HG03060 (cell line): Measurements from ENCODE around the gene FHIT.

Source experiments
- ATAC-seq: cut with Tn5 transposase; IDR thresholded peaks from one replicate; pipeline ENCODE4 v1.9.1; 2021; ENCODE audit warnings: low read depth, moderate number of reproducible peaks; ENCODE audit not compliant: unreplicated experiment

The FHIT gene

GRCh38 chr3:60884005-60884404, 367.2 kb downstream of the FHIT start:
- no peak for ATAC-seq

GRCh38 chr3:60877188-60877587, 374.1 kb downstream of the FHIT start:
- ATAC-seq: no peak

- no peak for ATAC-seq
These were observed 380.9 kb downstream of the FHIT start for GRCh38 chr3:60870396-60870795.

GRCh38 chr3:60867200-60867599, 384.1 kb downstream of the FHIT start:
- no peak for ATAC-seq

GRCh38 chr3:60856257-60857046, 394.8 kb downstream of the FHIT start:
- no peak for ATAC-seq

- no peak for ATAC-seq
These were observed 396.0 kb downstream of the FHIT start for GRCh38 chr3:60855250-60855649.

DNA sequence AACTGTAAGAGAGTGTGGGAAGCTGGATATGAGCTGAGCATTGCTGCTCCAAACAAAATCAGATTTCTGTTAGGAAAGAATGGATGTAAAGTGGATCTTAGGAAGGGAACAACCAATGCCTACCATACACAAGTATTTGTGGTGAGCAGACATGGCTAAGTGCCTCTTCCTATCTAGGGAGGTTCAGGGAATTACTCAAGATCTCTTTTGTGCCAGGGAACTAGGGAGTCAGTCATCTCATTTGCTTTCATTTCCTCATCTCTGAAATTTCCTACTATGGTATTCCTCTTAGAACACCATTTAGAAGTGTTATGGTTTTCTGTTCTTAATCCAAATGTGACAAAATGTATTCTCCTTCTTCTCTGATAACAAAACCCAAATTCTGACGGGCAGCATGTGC, 396.5 kb downstream of the FHIT start:
- no peak for ATAC-seq

DNA sequence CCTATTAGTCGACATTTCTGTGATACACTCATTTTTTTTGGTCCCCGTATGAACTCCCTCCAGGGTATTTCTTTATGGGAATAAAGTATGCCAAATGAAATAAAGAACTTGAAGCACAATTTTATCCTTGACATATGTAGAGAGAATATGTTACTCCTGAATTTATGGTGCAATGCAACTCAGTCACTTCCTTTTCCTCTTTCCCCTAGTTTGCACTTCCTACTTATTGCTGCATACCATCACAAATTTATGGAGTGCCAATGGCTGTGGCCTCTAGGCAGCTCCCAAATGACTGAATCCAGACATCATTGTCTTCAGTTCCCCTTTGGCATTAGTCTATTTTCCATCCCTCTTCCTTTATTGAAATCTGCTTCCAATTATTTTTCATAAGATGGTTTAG, 403.5 kb downstream of the FHIT start:
- ATAC-seq: no peak

GRCh38 chr3:60844256-60844655, 407.0 kb downstream of the FHIT start:
- no peak for ATAC-seq

GRCh38 chr3:60841355-60841754, 409.9 kb downstream of the FHIT start:
- ATAC-seq: no peak

DNA sequence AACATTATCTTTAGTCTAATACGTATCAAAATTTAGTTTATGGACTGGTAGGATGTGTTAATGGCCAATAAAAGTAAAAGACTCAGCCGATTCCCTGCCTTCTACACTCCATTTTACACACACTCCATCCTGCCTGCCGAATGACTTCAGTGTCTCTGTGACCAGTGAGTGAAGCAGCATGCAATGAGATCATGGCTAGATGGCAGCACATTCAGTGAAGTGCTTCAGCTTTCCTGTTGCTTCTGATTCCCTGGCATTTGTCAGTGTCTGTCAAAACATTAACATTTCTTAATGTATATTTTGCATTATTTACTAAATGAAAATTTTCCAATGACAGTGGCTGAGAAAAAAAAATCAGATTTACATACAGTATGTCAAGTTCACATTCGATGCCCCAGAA, 412.0 kb downstream of the FHIT start:
- ATAC-seq: no peak

- no peak for ATAC-seq
These were observed 415.5 kb downstream of the FHIT start for GRCh38 chr3:60835796-60836195.

DNA sequence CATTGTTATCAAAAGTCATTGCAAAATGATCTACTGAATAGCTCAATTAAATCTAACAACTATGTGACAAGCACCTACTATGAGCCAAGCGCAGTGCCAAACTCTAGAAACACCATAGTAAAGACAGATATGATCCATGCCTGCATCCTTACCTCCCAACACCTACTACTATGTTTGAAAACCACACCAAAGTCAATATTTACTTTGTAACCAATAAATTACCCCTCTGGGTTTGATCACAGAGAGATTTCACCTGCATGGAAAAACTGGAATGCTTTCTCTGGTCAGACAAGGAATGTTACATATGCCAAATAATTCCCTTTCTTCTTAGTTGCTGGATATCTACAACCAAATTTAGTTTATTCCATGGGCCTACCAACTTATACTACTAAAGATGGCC, 422.2 kb downstream of the FHIT start:
- no peak for ATAC-seq

DNA sequence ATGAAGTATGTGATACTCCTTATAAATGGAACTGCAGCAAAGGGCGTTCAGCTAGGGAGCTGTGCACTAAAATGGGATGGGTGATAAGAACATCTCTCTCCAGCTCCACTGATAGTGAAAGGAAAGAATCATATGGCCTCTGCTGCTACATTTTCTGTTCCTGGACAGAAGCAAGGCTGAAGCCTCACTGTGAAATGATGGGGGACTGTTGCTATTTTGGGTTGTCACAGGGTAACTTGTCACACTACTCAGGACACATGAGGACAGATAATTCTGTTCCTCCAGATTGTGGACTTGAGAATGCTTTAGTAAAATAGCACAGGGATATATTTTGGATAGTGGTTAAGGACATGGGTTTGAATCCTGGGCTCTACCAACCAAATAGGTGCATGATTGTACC, 423.6 kb downstream of the FHIT start:
- ATAC-seq: no peak

DNA sequence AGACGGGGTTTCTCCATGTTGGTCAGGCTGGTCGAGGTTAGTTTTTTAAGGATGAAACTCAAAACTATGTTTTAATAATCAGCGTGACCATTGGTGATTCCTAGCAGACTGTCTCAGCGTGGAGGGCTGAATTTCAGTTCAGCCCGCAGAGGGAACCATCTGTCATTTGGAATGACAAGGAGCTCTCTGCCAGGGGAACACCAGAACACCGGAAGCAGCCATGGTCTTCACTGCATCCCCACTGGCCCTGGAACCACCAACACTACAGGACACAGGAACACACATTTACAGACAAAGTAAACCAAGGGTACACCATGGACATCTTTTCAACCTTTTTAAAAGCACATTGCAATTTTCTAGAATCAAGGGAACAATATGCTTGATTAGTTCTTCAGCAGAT, 424.7 kb downstream of the FHIT start:
- no peak for ATAC-seq

GRCh38 chr3:60812502-60812901, 438.8 kb downstream of the FHIT start:
- ATAC-seq: no peak

GRCh38 chr3:60810881-60811280, 440.4 kb downstream of the FHIT start:
- no peak for ATAC-seq

- ATAC-seq: no peak
These were observed 441.2 kb downstream of the FHIT start for GRCh38 chr3:60809857-60810610.

DNA sequence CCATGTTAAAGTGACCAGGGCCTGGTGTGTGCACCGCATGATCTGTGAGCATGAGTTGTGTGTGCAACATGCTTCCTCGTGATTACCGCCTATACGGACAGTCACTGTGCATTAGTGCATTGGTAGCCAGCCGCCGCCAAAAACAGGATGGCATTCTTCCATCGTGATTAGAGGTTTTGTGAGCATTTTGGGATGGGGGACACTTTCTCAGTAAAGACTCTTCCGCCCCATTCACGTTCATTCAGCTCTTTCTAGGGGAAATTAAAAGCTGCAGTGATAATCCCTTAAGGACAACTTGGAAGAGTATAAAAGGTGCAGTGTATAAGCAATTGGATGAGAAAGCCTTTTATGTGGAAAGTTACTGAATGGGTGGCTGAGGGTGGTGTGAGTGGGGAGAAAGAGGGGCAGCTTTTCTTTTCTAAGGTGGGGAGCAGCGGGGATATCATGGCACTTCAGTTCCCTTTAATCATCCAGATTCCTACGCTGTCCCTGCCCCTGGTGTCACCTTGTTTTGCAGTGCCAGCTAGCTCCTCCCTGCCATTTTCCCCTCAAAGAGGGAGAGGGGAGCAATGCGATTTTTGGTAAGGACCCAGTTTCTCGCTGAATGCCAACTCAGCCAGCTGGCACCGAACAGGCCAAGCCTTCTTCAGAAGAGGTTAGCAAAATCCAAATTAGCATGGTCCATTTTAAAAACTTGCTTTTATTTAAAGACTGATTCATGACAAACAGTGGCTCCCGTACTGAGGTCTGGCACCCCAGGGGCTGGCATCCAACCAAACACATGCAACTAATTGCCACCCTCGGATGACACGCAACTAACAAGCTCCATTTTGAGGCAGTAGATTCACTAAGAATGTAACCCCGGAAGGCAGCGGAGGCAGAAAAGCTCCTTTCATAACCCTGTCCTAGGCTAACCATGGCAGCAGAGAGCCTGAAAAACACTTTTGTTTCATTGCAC, 447.8 kb downstream of the FHIT start:
- no peak for ATAC-seq

GRCh38 chr3:60801307-60801706, 449.9 kb downstream of the FHIT start:
- no peak for ATAC-seq

DNA sequence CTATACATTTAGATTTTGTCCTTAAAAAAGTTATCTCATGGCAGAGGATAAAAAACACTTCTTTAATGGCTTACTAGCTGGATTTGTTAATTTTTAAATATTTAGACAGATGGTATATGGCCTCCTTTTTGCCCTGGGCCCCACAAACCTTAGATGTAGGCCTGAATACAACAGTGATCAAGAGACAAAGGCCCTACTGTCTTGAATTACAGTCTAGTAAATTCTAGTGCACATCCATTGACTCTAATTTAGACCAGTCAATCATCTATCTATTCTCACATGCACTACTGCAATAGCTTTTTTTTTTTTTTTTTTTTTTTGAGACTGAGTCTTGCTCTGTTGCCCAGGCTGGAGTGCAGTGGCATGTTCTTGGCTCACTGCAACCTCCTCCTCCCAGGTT, 452.8 kb downstream of the FHIT start:
- no peak for ATAC-seq
